ENCODE measurements around the gene CYB5B. TPM values are rescaled to one million over a fixed set of nuclear protein-coding genes. Genes with fewer than 3 reads are reported as not detected.

The CYB5B gene
- polyA plus RNA-seq, 1 of the 3 experiments (the other 2 are of a cell fraction) = 64.4 TPM

DNA sequence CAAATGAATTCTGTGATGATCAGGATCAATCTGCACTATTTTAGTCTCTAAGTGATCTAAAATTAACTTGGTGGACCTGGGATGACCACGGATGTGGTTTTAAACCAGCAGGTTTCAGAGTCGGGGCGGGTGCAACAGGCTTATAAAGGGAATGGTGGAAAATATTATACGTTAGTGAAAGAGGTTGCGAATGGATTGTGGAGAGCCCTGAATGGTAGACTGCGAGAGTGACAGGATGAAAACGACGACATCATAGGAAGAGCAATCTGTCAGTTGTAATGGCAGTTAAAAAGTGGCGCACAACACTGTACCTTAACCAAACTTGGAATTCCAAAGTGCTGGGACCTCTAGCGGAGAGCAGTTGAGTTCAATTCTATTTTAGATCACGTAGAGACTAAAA lies 1.2 kb upstream of the CYB5B start:
- ChIA-PET CTCF (no interaction called here), POLR2A (no interaction called here)
- WGBS (ENCODE audit: low lambda C conversion rate) = 85% methylated on average over 11 of the region's 11 CpGs
- TF ChIP-seq SMC3 (IDR thresholded peaks at IDR 0.05; ENCODE audit: low read depth, low read length) (no peak), MXI1 (IDR thresholded peaks at IDR 0.05; ENCODE audit: low read depth, low read length) (no peak)
- no peak overlapping the region for H3K4me3 ChIP-seq (ENCODE audit: low read depth in 2 of 2, low read length in 1 of 2)
- H3K4me2 ChIP-seq = no peak overlapping the region
- DNase-seq = no peak
- no peaks in the 10 kb centered on the region for H3K27me3 ChIP-seq (ENCODE audit: insufficient read depth)
- H3K9me3 ChIP-seq = no peaks in the 10 kb centered on the region
- H3F3A ChIP-seq (replicated peaks; ENCODE audit: insufficient read depth) = peaks cover 19% of the 10 kb centered on the region
- peaks cover 0 to 5% of the 10 kb centered on the region in 2 experiments; a peak in 1 of 4 replicates for H3K4me1 ChIP-seq (ENCODE audit: control insufficient read depth in 1 of 2, insufficient read depth in 2 of 2, low read depth in 1 of 2, low read length in 1 of 2)
- H4K20me1 ChIP-seq (ENCODE audit: insufficient read depth) = no peaks in the 10 kb centered on the region
- peaks cover 37% of the 10 kb centered on the region for H3K79me2 ChIP-seq (ENCODE audit: insufficient read depth)
- peak overlapping the region; percentile 98; the same call in 1 of the 2 replicates for H2AFZ ChIP-seq (ENCODE audit: low read depth)
- H3K9ac ChIP-seq = no peak overlapping the region
- peaks cover 0 to 13% of the 10 kb centered on the region in 2 experiments for H3K36me3 ChIP-seq (replicated peaks in 1 of 2; ENCODE audit: control insufficient read depth in 1 of 2, insufficient read depth in 2 of 2, low read length in 1 of 2)
- no peaks in the 10 kb centered on the region for H3K9me2 ChIP-seq
- H3K27ac ChIP-seq (ENCODE audit: low read depth in 2 of 2, low read length in 1 of 2) = no peak overlapping the region

DNA sequence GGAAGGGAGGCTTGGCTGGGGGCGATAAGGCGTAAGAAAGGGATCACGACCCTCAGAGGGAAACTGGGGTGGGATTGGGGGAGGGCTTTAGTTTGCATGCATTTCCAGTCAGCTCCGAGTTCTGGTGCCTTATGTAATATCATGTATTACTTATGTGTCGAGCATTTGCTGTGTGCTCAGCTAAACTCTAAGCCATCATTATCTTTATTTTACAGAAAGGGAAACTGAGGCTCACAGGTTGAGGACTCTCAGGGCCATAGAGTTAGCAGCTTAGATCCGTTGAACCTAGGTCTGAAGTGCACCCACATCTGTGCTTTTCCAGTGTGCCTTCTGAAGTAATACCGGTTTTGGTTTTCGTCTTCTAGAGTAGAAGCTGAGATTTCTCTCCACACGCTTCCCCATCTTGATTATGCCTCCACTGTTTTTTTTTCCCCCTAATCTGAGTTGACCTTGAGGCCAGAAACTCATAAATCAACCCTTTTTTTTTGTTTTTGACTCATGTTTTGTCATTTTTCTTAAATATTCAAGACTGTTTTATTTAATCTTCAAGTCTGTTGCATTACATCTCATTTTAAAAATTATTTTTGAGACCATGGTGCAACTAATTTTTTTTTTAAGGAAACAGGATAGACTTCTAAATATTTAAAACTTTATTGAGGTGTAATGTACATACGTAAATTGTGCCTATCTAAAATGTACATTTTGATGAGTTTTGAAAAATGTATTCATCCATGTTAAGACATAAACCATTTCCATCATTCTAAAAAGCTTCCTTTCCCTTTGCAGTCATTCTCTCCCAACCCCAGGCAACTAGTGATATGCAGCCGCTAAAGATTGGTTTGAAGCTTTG lies 741 bp downstream of the CYB5B start:
- Histone ChIP-seq H3K9me2 (no peaks in the 10 kb centered on the region), H2AFZ (ENCODE audit: low read depth) (peak overlapping the region; percentile 65), H3K9me3 (no peaks in the 10 kb centered on the region), H3K36me3 (replicated peaks in 1 of 2; ENCODE audit: control insufficient read depth in 1 of 2, insufficient read depth in 2 of 2, low read length in 1 of 2) (peaks cover 3 to 27% of the 10 kb centered on the region in 2 experiments), H3F3A (replicated peaks; ENCODE audit: insufficient read depth) (peaks cover 18% of the 10 kb centered on the region), H3K4me1 (ENCODE audit: control insufficient read depth in 1 of 2, insufficient read depth in 2 of 2, low read depth in 1 of 2, low read length in 1 of 2) (peaks cover 0 to 5% of the 10 kb centered on the region in 2 experiments; a peak in 1 of 4 replicates), H3K79me2 (ENCODE audit: insufficient read depth) (peaks cover 57% of the 10 kb centered on the region), H3K27ac (ENCODE audit: low read depth in 2 of 2, low read length in 1 of 2) (peak overlapping the region; percentile 17 to 69), H3K4me2 (peak overlapping the region; percentile 85), H3K27me3 (ENCODE audit: insufficient read depth) (no peaks in the 10 kb centered on the region), H4K20me1 (ENCODE audit: insufficient read depth) (no peaks in the 10 kb centered on the region), H3K9ac (peak overlapping the region; percentile 87), H3K4me3 (ENCODE audit: low read depth in 2 of 2, low read length in 1 of 2) (peak overlapping the region; percentile 82 to 84)
- TF ChIP-seq YY1 (IDR thresholded peaks at IDR 0.05; ENCODE audit: low read depth) (no peak), CHD2 (IDR thresholded peaks at IDR 0.05; ENCODE audit: low read length, partially characterized antibody) (no peak), NRF1 (IDR thresholded peaks at IDR 0.05; ENCODE audit: low read depth, low read length) (no peak), TAF1 (IDR thresholded peaks at IDR 0.05; ENCODE audit: borderline replicate concordance, low read depth, low read length) (no peak), JUND (IDR thresholded peaks at IDR 0.05) (no peak), GABPA (IDR thresholded peaks at IDR 0.05; ENCODE audit: low read depth) (no peak; the same call in 1 of the 2 replicates), RCOR1 (IDR thresholded peaks at IDR 0.05; ENCODE audit: low read length) (no peak), ELF1 (IDR thresholded peaks at IDR 0.05) (no peak), ZBTB33 (IDR thresholded peaks at IDR 0.05; ENCODE audit: borderline replicate concordance, low read depth) (no peak), EP300 (IDR thresholded peaks at IDR 0.05; ENCODE audit: borderline replicate concordance in 1 of 2, low read depth in 1 of 2, low read length in 1 of 2) (no peak), SIN3A (IDR thresholded peaks at IDR 0.05; ENCODE audit: borderline replicate concordance, low read depth, low read length) (no peak), FOXM1 (IDR thresholded peaks at IDR 0.05; ENCODE audit: low read depth) (no peak), RFX5 (IDR thresholded peaks at IDR 0.05; ENCODE audit: low read length) (no peak), MAX (IDR thresholded peaks at IDR 0.05; ENCODE audit: low read depth) (no peak)
- TF ChIP-seq, protein P1, sequence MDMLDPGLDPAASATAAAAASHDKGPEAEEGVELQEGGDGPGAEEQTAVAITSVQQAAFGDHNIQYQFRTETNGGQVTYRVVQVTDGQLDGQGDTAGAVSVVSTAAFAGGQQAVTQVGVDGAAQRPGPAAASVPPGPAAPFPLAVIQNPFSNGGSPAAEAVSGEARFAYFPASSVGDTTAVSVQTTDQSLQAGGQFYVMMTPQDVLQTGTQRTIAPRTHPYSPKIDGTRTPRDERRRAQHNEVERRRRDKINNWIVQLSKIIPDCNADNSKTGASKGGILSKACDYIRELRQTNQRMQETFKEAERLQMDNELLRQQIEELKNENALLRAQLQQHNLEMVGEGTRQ (IDR thresholded peaks at IDR 0.05; ENCODE audit: borderline replicate concordance, low read depth, low read length) = no peak
- TF ChIP-seq, protein P2, sequence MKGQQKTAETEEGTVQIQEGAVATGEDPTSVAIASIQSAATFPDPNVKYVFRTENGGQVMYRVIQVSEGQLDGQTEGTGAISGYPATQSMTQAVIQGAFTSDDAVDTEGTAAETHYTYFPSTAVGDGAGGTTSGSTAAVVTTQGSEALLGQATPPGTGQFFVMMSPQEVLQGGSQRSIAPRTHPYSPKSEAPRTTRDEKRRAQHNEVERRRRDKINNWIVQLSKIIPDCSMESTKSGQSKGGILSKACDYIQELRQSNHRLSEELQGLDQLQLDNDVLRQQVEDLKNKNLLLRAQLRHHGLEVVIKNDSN (IDR thresholded peaks at IDR 0.05; ENCODE audit: borderline replicate concordance, low read depth) = no peak
- POLR2A ChIA-PET = no interaction called here
- peak; percentile 28 for DNase-seq
- 13% methylated on average over 11 of the region's 11 CpGs for WGBS (ENCODE audit: low lambda C conversion rate)
- CTCF ChIA-PET = interaction anchor here (0.8 to 2.3 kb wide), 4 partner anchors 18 to 142 kb away, joined by 3 to 7 read pairs (median 3); no protein-coding TSS in a partner anchor

Data from SK-N-SH (cell line).